Measurements from ENCODE around the gene ACTN4.

DNA sequence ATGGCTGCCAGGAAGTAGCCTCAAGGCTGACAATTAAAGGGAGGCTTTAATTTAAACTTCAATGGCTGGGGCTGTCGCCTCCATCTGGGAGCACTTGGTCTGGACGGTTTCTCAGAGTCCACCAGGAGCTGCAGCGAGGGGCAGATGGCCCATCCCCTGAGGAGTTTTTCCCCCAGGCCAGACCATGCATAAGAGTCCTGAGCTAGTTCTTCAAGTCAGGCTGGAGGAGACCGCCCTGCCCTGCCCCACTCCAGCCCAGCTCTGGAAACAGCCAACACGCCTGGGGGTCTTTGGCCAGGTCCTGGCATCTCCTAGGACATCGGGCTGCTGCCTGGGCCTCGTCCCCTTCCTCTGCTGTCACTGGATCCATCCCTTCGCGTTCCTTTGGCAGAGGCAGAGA is 5.3 kb upstream of the ACTN4 start:
- no peak for TF ChIP-seq EZH2phosphoT487 (IDR thresholded peaks at IDR 0.05)
- no peak for TF ChIP-seq CTCF (IDR thresholded peaks at IDR 0.05)

Measured in neural progenitor cell (in vitro differentiated cells).